H1 (cell line): ENCODE data around the gene NUCB1. TPM values are rescaled to one million over a fixed set of nuclear protein-coding genes. Genes with fewer than 3 reads are reported as not detected.

Experiments
- CTCF ChIA-PET: fragments of 300-600 bp; sonication (Branson Sonifier 250); formaldehyde crosslinking; loops from one replicate; lab custom pipeline; 2021; ENCODE audit not compliant: partially characterized antibody; lab: Charles Lee
- POLR2A ChIA-PET: fragments of 300-600 bp; sonication (Branson Sonifier 250); formaldehyde crosslinking; loops from one replicate; lab custom pipeline; 2021; ENCODE audit warnings: inconsistent platforms; ENCODE audit not compliant: partially characterized antibody; lab: Charles Lee
- DNase-seq, 2 experiments: peaks; one replicate each; pipeline versions ENCODE4 v3.0.0 to v3.0.0-alpha.2; 2010 to 2022; ENCODE audit warnings: low spot score in 2 of 2, low read depth in 1 of 2, mixed read lengths in 1 of 2
- FAIRE-seq: peaks from 2 replicates; lab custom pipeline; 2011; peaks lifted over from hg19 to GRCh38; lab: Jason Lieb, UNC
- H2AFZ ChIP-seq: 2 replicates; pipeline ENCODE4 v1.8.1; 2012; ENCODE audit warnings: low read length, inconsistent platforms
- H2AK5ac ChIP-seq: 2 replicates; pipeline ENCODE4 v1.6.1; 2013; ENCODE audit warnings: low read depth, low read length
- H2BK120ac ChIP-seq: replicated peaks from 2 replicates; pipeline ENCODE3; 2013; ENCODE audit warnings: low read depth, low read length, inconsistent platforms
- H2BK12ac ChIP-seq: 2 replicates; pipeline ENCODE4 v1.6.1; 2013; ENCODE audit warnings: low read depth, low read length
- H2BK15ac ChIP-seq: 2 replicates; pipeline ENCODE4 v1.6.1; 2013; ENCODE audit warnings: low read length
- H2BK20ac ChIP-seq: 2 replicates; pipeline ENCODE4 v1.6.1; 2013; ENCODE audit warnings: low read length
- H2BK5ac ChIP-seq: 2 replicates; pipeline ENCODE4 v1.6.1; 2013; ENCODE audit warnings: low read depth, low read length
- H3K14ac ChIP-seq: 2 replicates; pipeline ENCODE4 v1.6.1; 2013; ENCODE audit warnings: inconsistent platforms; ENCODE audit not compliant: insufficient read length
- H3K18ac ChIP-seq: 2 replicates; pipeline ENCODE4 v1.6.1; 2013; ENCODE audit warnings: low read length; ENCODE audit errors: extremely low read depth
- H3K23ac ChIP-seq: 2 replicates; pipeline ENCODE4 v1.6.1; 2013; ENCODE audit warnings: inconsistent platforms; ENCODE audit not compliant: insufficient read length
- H3K23me2 ChIP-seq: 2 replicates; pipeline ENCODE4 v1.6.1; 2013; ENCODE audit warnings: low read depth, low read length
- H3K27ac ChIP-seq: 2 replicates; pipeline ENCODE4 v1.6.1; 2011; ENCODE audit warnings: low read depth, low read length, inconsistent platforms
- H3K27me3 ChIP-seq, 4 experiments: replicated peaks in 1 of 4; 1 replicate in 1 of 4; 2 replicates in 3 of 4; pipeline versions ENCODE4 v1.6.1 to v1.8.1; 2011 to 2013; ENCODE audit warnings: low read length in 3 of 4, mild to moderate bottlenecking in 3 of 4, inconsistent platforms in 2 of 4, mixed read lengths in 2 of 4, moderate library complexity in 1 of 4; ENCODE audit not compliant: control insufficient read depth in 3 of 4, insufficient read depth in 3 of 4; ENCODE audit errors: extremely low read depth in 1 of 4
- H3K36me3 ChIP-seq, 4 experiments: 2 replicates each; pipeline versions ENCODE4 v1.6.1 to v1.8.1; 2011 to 2013; ENCODE audit warnings: mild to moderate bottlenecking in 4 of 4, low read length in 3 of 4, moderate library complexity in 2 of 4, control low read depth in 1 of 4, inconsistent platforms in 1 of 4; ENCODE audit not compliant: insufficient read depth in 4 of 4, control insufficient read depth in 2 of 4
- H3K4ac ChIP-seq: replicated peaks from 2 replicates; pipeline ENCODE3; 2013; ENCODE audit warnings: low read length, low read depth, mixed read lengths, inconsistent platforms; ENCODE audit not compliant: insufficient read length
- H3K4me1 ChIP-seq, 4 experiments: replicated peaks in 1 of 4; 1 replicate in 1 of 4; 2 replicates in 3 of 4; pipeline versions ENCODE4 v1.6.1 to v1.8.1; 2011 to 2013; ENCODE audit warnings: low read length in 3 of 4, inconsistent platforms in 2 of 4, mixed read lengths in 1 of 4; ENCODE audit not compliant: insufficient read depth in 4 of 4, control insufficient read depth in 3 of 4
- H3K4me2 ChIP-seq, 2 experiments: 2 replicates each; pipeline versions ENCODE4 v1.6.1 to v1.8.1; 2011 to 2013; ENCODE audit warnings: low read depth in 2 of 2, low read length in 2 of 2, control low read depth in 1 of 2, inconsistent platforms in 1 of 2, mild to moderate bottlenecking in 1 of 2; ENCODE audit not compliant: insufficient read depth in 1 of 2
- H3K4me3 ChIP-seq, 4 experiments: fragments of 200-600, 300-600 bp in 1 of 4; sonication (generic), shearing (Covaris generic), sonication (Bioruptor Twin) in 1 of 4; 2 replicates each; pipeline versions ENCODE4 v1.5.1 to v1.8.1; 2011 to 2016; ENCODE audit warnings: low read length in 4 of 4, low read depth in 3 of 4, control low read depth in 2 of 4, inconsistent platforms in 2 of 4, mild to moderate bottlenecking in 2 of 4, mixed read lengths in 1 of 4, moderate library complexity in 1 of 4; ENCODE audit not compliant: insufficient read depth in 2 of 4; ENCODE audit errors: extremely low read depth in 1 of 4
- H3K56ac ChIP-seq: replicated peaks from 2 replicates; pipeline ENCODE3; 2013; ENCODE audit warnings: low read depth, mild to moderate bottlenecking, mixed read lengths, low read length, inconsistent platforms; ENCODE audit not compliant: insufficient read length
- H3K79me1 ChIP-seq: 2 replicates; pipeline ENCODE4 v1.6.1; 2013; ENCODE audit warnings: low read depth, low read length, control low read depth
- H3K79me2 ChIP-seq, 2 experiments: 2 replicates each; pipeline versions ENCODE4 v1.6.1 to v1.8.1; 2012 to 2013; ENCODE audit warnings: low read length in 2 of 2, mild to moderate bottlenecking in 2 of 2, inconsistent platforms in 1 of 2; ENCODE audit not compliant: insufficient read depth in 2 of 2, control insufficient read depth in 1 of 2
- H3K9ac ChIP-seq, 4 experiments: replicated peaks in 1 of 4; 1 replicate in 1 of 4; 2 replicates in 3 of 4; pipeline versions ENCODE4 v1.6.1 to v1.8.1; 2011 to 2013; ENCODE audit warnings: low read depth in 3 of 4, low read length in 3 of 4, control low read depth in 2 of 4, mild to moderate bottlenecking in 2 of 4, moderate library complexity in 2 of 4, inconsistent platforms in 1 of 4; ENCODE audit errors: extremely low read depth in 1 of 4
- H3K9me3 ChIP-seq, 2 experiments: 2 replicates each; pipeline versions ENCODE4 v1.6.1 to v1.8.1; 2012 to 2013; ENCODE audit warnings: mild to moderate bottlenecking in 2 of 2, moderate library complexity in 2 of 2, control low read depth in 1 of 2, inconsistent platforms in 1 of 2, low read depth in 1 of 2, low read length in 1 of 2, mixed read lengths in 1 of 2; ENCODE audit not compliant: insufficient read depth in 2 of 2
- H4K20me1 ChIP-seq, 2 experiments: replicated peaks in 1 of 2; 2 replicates each; pipeline versions ENCODE3 to v1.8.1; 2011 to 2013; ENCODE audit warnings: inconsistent platforms in 2 of 2, low read length in 2 of 2, mild to moderate bottlenecking in 1 of 2; ENCODE audit not compliant: insufficient read depth in 2 of 2, control insufficient read depth in 1 of 2
- H4K5ac ChIP-seq: 2 replicates; pipeline ENCODE4 v1.6.1; 2013; ENCODE audit warnings: low read length, low read depth, mixed read lengths, inconsistent platforms; ENCODE audit not compliant: insufficient read length
- H4K8ac ChIP-seq: 2 replicates; pipeline ENCODE4 v1.8.0; 2013; ENCODE audit warnings: mild to moderate bottlenecking, moderate library complexity, low read length, inconsistent platforms; ENCODE audit not compliant: insufficient read depth; ENCODE audit errors: extremely low read depth
- H4K91ac ChIP-seq: replicated peaks from 2 replicates; pipeline ENCODE3; 2013; ENCODE audit warnings: low read length, mixed read lengths, inconsistent platforms; ENCODE audit not compliant: insufficient read length
- ATF3 ChIP-seq: IDR thresholded peaks from 2 replicates; pipeline ENCODE4 v1.6.1; 2011; ENCODE audit warnings: low read depth, mild to moderate bottlenecking, low read length; ENCODE audit not compliant: insufficient read depth
- BACH1 ChIP-seq: IDR thresholded peaks from 2 replicates; pipeline ENCODE4 v1.6.1; 2012; ENCODE audit warnings: low read length, improper control_type of control experiment
- HDAC2 ChIP-seq, 2 experiments: fragments of 300-600 bp in 1 of 2; sonication (generic) in 1 of 2; IDR thresholded peaks; 2 replicates each; pipeline ENCODE4 v1.6.1; 2011 to 2012; ENCODE audit warnings: low read depth in 2 of 2, low read length in 2 of 2, mild to moderate bottlenecking in 2 of 2, moderate library complexity in 2 of 2, borderline replicate concordance in 1 of 2, inconsistent platforms in 1 of 2
- PHF8 ChIP-seq: fragments of 200-600 bp; sonication (generic); conservative IDR thresholded peaks from 2 replicates; pipeline ENCODE4 v1.7.1; 2012; ENCODE audit warnings: low read depth, mild to moderate bottlenecking, inconsistent platforms, low read length, moderate library complexity
- POLR2A ChIP-seq, 2 experiments: IDR thresholded peaks; 1 replicate in 1 of 2; 2 replicates in 1 of 2; pipeline ENCODE4 v1.6.1; 2011; ENCODE audit warnings: low read depth in 2 of 2, low read length in 2 of 2, mild to moderate bottlenecking in 2 of 2; ENCODE audit errors: control extremely low read depth in 1 of 2
- TEAD4 ChIP-seq: IDR thresholded peaks from 2 replicates; pipeline ENCODE4 v1.6.1; 2012; ENCODE audit warnings: low read depth, low read length, inconsistent platforms, mixed read lengths
- ZNF274 ChIP-seq: IDR thresholded peaks from 2 replicates; pipeline ENCODE4 v1.7.0; 2012; ENCODE audit warnings: low read length, borderline replicate concordance; ENCODE audit errors: extremely low read depth
- WGBS, 2 experiments: shearing (Covaris generic) in 1 of 2; methylation state at CpG; one replicate each; pipeline versions ENCODE4 v1.1.6 to v1.1.7; 2013 to 2015; ENCODE audit warnings: low lambda C conversion rate in 2 of 2, mixed read lengths in 2 of 2, inconsistent platforms in 1 of 2, low coverage in 1 of 2, missing lambda C conversion rate in 1 of 2; ENCODE audit not compliant: insufficient replicate concordance in 2 of 2, insufficient coverage in 1 of 2, insufficient read length in 1 of 2; ENCODE audit errors: extremely low coverage in 1 of 2, missing lambda C conversion rate in 1 of 2; 5-methylcytosine and 5-hydroxymethylcytosine counted together
- polyA plus RNA-seq, 7 experiments: library from polyadenylated mRNA; depleted of rRNA in 3 of 7; stranded (reverse) in 5 of 7; unstranded in 2 of 7; fragments of >200 nt in 5 of 7; fragments of 200-250 nt in 2 of 7; gene quantifications; 1 replicate in 5 of 7; 2 replicates in 1 of 7; 4 replicates in 1 of 7; pipeline versions ENCODE4 v1.2.1 to v1.2.3, GENCODE V29; 2011 to 2013; ENCODE audit warnings: missing spikeins in 2 of 7, mixed read lengths in 2 of 7
- total RNA-seq: library from RNA; stranded (reverse); fragmentation: NEBNext Ultra II Directional; extraction: Animal tissue kit (Norgen Biotek cat#: 25700); gene quantifications from 2 replicates; pipeline ENCODE4 v1.2.1, GENCODE V29; 2021

Gene NUCB1
- total and polyA plus RNA-seq, 2 of the 8 experiments (the other 6 are each of a cell fraction or from before 2014, with no cell fraction given): 111 to 121 TPM

GRCh38 chr19:48862827-48863226 lies 37.3 kb upstream of the NUCB1 start:
- ChIA-PET POLR2A (interaction anchor here (4.2 kb wide), 1 partner anchor 10 kb away, joined by 43 read pairs; the partner anchor contains the start of gene PPP1R15A), CTCF (interaction anchor here (0.6 kb wide), 1 partner anchor 70 kb away, joined by 3 read pairs; no protein-coding TSS in a partner anchor)
- H3K18ac ChIP-seq: no peak overlapping the region
- H4K5ac ChIP-seq: no peak overlapping the region
- H2BK120ac ChIP-seq: no peak overlapping the region
- H2BK15ac ChIP-seq: no peak overlapping the region
- no peak overlapping the region for H2AFZ ChIP-seq
- H2BK5ac ChIP-seq: no peak overlapping the region
- no peak overlapping the region for H3K14ac ChIP-seq
- H3K4me1 ChIP-seq: peaks cover 0 to 12% (median 2%) of the 10 kb centered on the region in 4 experiments; a peak in 5 of 7 replicates
- no peak overlapping the region for H4K8ac ChIP-seq
- H3K27ac ChIP-seq: no peak overlapping the region
- 0 out of 2 replicates have a peak, but pooled peaks cover 2% of the 10 kb centered on the region for H3K79me1 ChIP-seq
- no peaks in the 10 kb centered on the region for H3K79me2 ChIP-seq
- 88% methylated on average over 7 of the region's 7 CpGs; no CpG with 5 or more reads in 1 of the 2 experiments for WGBS, 2 experiments
- DNase-seq: no peak
- no peaks in the 10 kb centered on the region for H4K20me1 ChIP-seq
- no peak overlapping the region for H3K56ac ChIP-seq
- H3K9me3 ChIP-seq: no peaks in the 10 kb centered on the region
- no peak overlapping the region for H3K4me3 ChIP-seq
- no peak for FAIRE-seq
- H3K9ac ChIP-seq: no peak overlapping the region
- no peak overlapping the region for H2AK5ac ChIP-seq
- H3K36me3 ChIP-seq: no peaks in the 10 kb centered on the region; a peak in 2 of 8 replicates
- TF ChIP-seq ATF3: no peak
- no peak for TF ChIP-seq ZNF274
- TF ChIP-seq BACH1: no peak
- TF ChIP-seq TEAD4: no peak
- no peak for TF ChIP-seq HDAC2 (IDR thresholded peaks at IDR 0.05; ENCODE audit: borderline replicate concordance in 1 of 2, low read depth in 2 of 2, low read length in 2 of 2)
- no peak for TF ChIP-seq PHF8
- TF ChIP-seq POLR2A (IDR thresholded peaks at IDR 0.05; ENCODE audit: control extremely low read depth in 1 of 2, low read depth in 2 of 2, low read length in 2 of 2): no peak
- 0 out of 2 replicates have a peak, but pooled peaks cover under 1% of the 10 kb centered on the region for H3K23me2 ChIP-seq
- H3K27me3 ChIP-seq: no peaks in the 10 kb centered on the region; a peak in 1 of 7 replicates
- H2BK20ac ChIP-seq: no peak overlapping the region
- H3K4me2 ChIP-seq: no peak overlapping the region
- H2BK12ac ChIP-seq: no peak overlapping the region
- no peak overlapping the region for H3K23ac ChIP-seq
- no peak overlapping the region for H3K4ac ChIP-seq
- H4K91ac ChIP-seq: no peak overlapping the region
